Measurements from ENCODE around the gene FMNL3. TPM values are rescaled to one million over a fixed set of nuclear protein-coding genes. Genes with fewer than 3 reads are reported as not detected.

FMNL3 gene
- total and polyA plus RNA-seq, 5 donors from 2014 or later: 3.8 to 21.4 (median 6.0) TPM

GRCh38 chr12:49646871-49647654, 60.1 kb downstream of the FMNL3 start:
- peaks cover 42% of the 10 kb centered on the region for H3K36me3 ChIP-seq (ENCODE audit: control insufficient read depth, insufficient read depth, low read length)
- no peak overlapping the region for H3K4me3 ChIP-seq (ENCODE audit: low read depth, low read length)
- H3K27me3 ChIP-seq (ENCODE audit: control insufficient read depth, insufficient read depth, low read length): no peaks in the 10 kb centered on the region
- Mint-ChIP-seq H3K9me3 (no peaks in the 10 kb centered on the region), H3K36me3 (peaks cover 25% of the 10 kb centered on the region), H3K4me3 (no peak overlapping the region), H3K27me3 (no peaks in the 10 kb centered on the region), H3K4me1 (peaks cover 4 to 52% (median 20%) of the 10 kb centered on the region in 4 donors), H3K27ac (peak overlapping the region; percentile 56 to 88 (median 76))
- no peak for DNase-seq
- H3K27ac ChIP-seq (ENCODE audit: insufficient read depth, low read length, poor library complexity, severe bottlenecking): no peak overlapping the region
- no peak for ATAC-seq (ENCODE audit: low read depth in 2 of 2)
- no peaks in the 10 kb centered on the region for H3K9me3 ChIP-seq (ENCODE audit: control insufficient read depth in 2 of 2, low read length in 2 of 2)
- peaks cover 22% of the 10 kb centered on the region for H3K4me1 ChIP-seq (ENCODE audit: control insufficient read depth, insufficient read depth, low read length, poor library complexity, severe bottlenecking)

- no peaks in the 10 kb centered on the region for H3K27me3 Mint-ChIP-seq
- peaks cover 22% of the 10 kb centered on the region for H3K4me1 ChIP-seq (ENCODE audit: control insufficient read depth, insufficient read depth, low read length, poor library complexity, severe bottlenecking)
- ATAC-seq (ENCODE audit: low read depth in 2 of 2): no peak
- DNase-seq: no peak
- no peaks in the 10 kb centered on the region for H3K9me3 ChIP-seq (ENCODE audit: control insufficient read depth in 2 of 2, low read length in 2 of 2)
- no peak overlapping the region for H3K27ac ChIP-seq (ENCODE audit: insufficient read depth, low read length, poor library complexity, severe bottlenecking)
- H3K27me3 ChIP-seq (ENCODE audit: control insufficient read depth, insufficient read depth, low read length): no peaks in the 10 kb centered on the region
- no peaks in the 10 kb centered on the region for H3K9me3 Mint-ChIP-seq
- peaks cover 25% of the 10 kb centered on the region for H3K36me3 Mint-ChIP-seq
- no peak overlapping the region for H3K4me3 Mint-ChIP-seq
- H3K27ac Mint-ChIP-seq: peak overlapping the region in 1 of 3 donors; percentile 70
- no peak overlapping the region for H3K4me3 ChIP-seq (ENCODE audit: low read depth, low read length)
- peaks cover 4 to 52% (median 20%) of the 10 kb centered on the region in 4 donors for H3K4me1 Mint-ChIP-seq
- peaks cover 38% of the 10 kb centered on the region for H3K36me3 ChIP-seq (ENCODE audit: control insufficient read depth, insufficient read depth, low read length)
Measured at GRCh38 chr12:49646331-49646830, 60.8 kb downstream of the FMNL3 start.

GRCh38 chr12:49645146-49646039, 61.8 kb downstream of the FMNL3 start:
- H3K27ac ChIP-seq (ENCODE audit: insufficient read depth, low read length, poor library complexity, severe bottlenecking): no peak overlapping the region
- no peak overlapping the region for H3K4me3 Mint-ChIP-seq
- H3K4me1 Mint-ChIP-seq: peaks cover 4 to 52% (median 20%) of the 10 kb centered on the region in 4 donors
- no peaks in the 10 kb centered on the region for H3K27me3 ChIP-seq (ENCODE audit: control insufficient read depth, insufficient read depth, low read length)
- peaks cover 22% of the 10 kb centered on the region for H3K4me1 ChIP-seq (ENCODE audit: control insufficient read depth, insufficient read depth, low read length, poor library complexity, severe bottlenecking)
- no peak overlapping the region for H3K4me3 ChIP-seq (ENCODE audit: low read depth, low read length)
- peak overlapping the region; percentile 7 to 70 (median 43) for H3K27ac Mint-ChIP-seq
- peaks cover 28% of the 10 kb centered on the region for H3K36me3 ChIP-seq (ENCODE audit: control insufficient read depth, insufficient read depth, low read length)
- no peak for ATAC-seq (ENCODE audit: low read depth in 2 of 2)
- H3K9me3 Mint-ChIP-seq: no peaks in the 10 kb centered on the region
- peaks cover 18% of the 10 kb centered on the region for H3K36me3 Mint-ChIP-seq
- DNase-seq: no peak
- H3K27me3 Mint-ChIP-seq: no peaks in the 10 kb centered on the region
- H3K9me3 ChIP-seq (ENCODE audit: control insufficient read depth in 2 of 2, low read length in 2 of 2): no peaks in the 10 kb centered on the region

- peaks cover 14% of the 10 kb centered on the region for H3K36me3 Mint-ChIP-seq
- H3K36me3 ChIP-seq (ENCODE audit: control insufficient read depth, insufficient read depth, low read length): peaks cover 21% of the 10 kb centered on the region
- H3K4me3 Mint-ChIP-seq: peak overlapping the region in 1 of 4 donors; percentile 64
- peak overlapping the region; percentile 7 to 91 (median 58) for H3K27ac Mint-ChIP-seq
- DNase-seq (peak; percentile 71 to 83 (median 83)), ATAC-seq (ENCODE audit: low read depth in 2 of 2) (peak; percentile 89 to 91)
- H3K27me3 ChIP-seq (ENCODE audit: control insufficient read depth, insufficient read depth, low read length): no peaks in the 10 kb centered on the region
- peaks cover 22% of the 10 kb centered on the region for H3K4me1 ChIP-seq (ENCODE audit: control insufficient read depth, insufficient read depth, low read length, poor library complexity, severe bottlenecking)
- H3K27ac ChIP-seq (ENCODE audit: insufficient read depth, low read length, poor library complexity, severe bottlenecking): no peak overlapping the region
- H3K27me3 Mint-ChIP-seq: no peaks in the 10 kb centered on the region
- H3K9me3 ChIP-seq (ENCODE audit: control insufficient read depth in 2 of 2, low read length in 2 of 2): no peaks in the 10 kb centered on the region
- peaks cover 4 to 50% (median 20%) of the 10 kb centered on the region in 4 donors for H3K4me1 Mint-ChIP-seq
- H3K9me3 Mint-ChIP-seq: no peaks in the 10 kb centered on the region
- H3K4me3 ChIP-seq (ENCODE audit: low read depth, low read length): no peak overlapping the region
Measured at GRCh38 chr12:49644620-49644994, 62.6 kb downstream of the FMNL3 start.

GRCh38 chr12:49643961-49644619, 63.1 kb downstream of the FMNL3 start:
- Mint-ChIP-seq H3K4me1 (peaks cover 4 to 53% (median 23%) of the 10 kb centered on the region in 4 donors), H3K9me3 (no peaks in the 10 kb centered on the region), H3K4me3 (no peak overlapping the region), H3K27me3 (no peaks in the 10 kb centered on the region), H3K27ac (peak overlapping the region in 2 of 3 donors; percentile 7 to 91), H3K36me3 (peaks cover 11% of the 10 kb centered on the region)
- no peak overlapping the region for H3K4me3 ChIP-seq (ENCODE audit: low read depth, low read length)
- no peak overlapping the region for H3K27ac ChIP-seq (ENCODE audit: insufficient read depth, low read length, poor library complexity, severe bottlenecking)
- H3K27me3 ChIP-seq (ENCODE audit: control insufficient read depth, insufficient read depth, low read length): no peaks in the 10 kb centered on the region
- ATAC-seq (ENCODE audit: low read depth in 2 of 2) (peak in 1 of 2 donors; percentile 6), DNase-seq (no peak)
- peaks cover 22% of the 10 kb centered on the region for H3K4me1 ChIP-seq (ENCODE audit: control insufficient read depth, insufficient read depth, low read length, poor library complexity, severe bottlenecking)
- H3K36me3 ChIP-seq (ENCODE audit: control insufficient read depth, insufficient read depth, low read length): peaks cover 16% of the 10 kb centered on the region
- no peaks in the 10 kb centered on the region for H3K9me3 ChIP-seq (ENCODE audit: control insufficient read depth in 2 of 2, low read length in 2 of 2)

- Histone ChIP-seq H3K27ac (ENCODE audit: insufficient read depth, low read length, poor library complexity, severe bottlenecking) (no peak overlapping the region), H3K9me3 (ENCODE audit: control insufficient read depth in 2 of 2, low read length in 2 of 2) (no peaks in the 10 kb centered on the region), H3K4me3 (ENCODE audit: low read depth, low read length) (no peak overlapping the region), H3K27me3 (ENCODE audit: control insufficient read depth, insufficient read depth, low read length) (no peaks in the 10 kb centered on the region), H3K36me3 (ENCODE audit: control insufficient read depth, insufficient read depth, low read length) (peaks cover 10% of the 10 kb centered on the region), H3K4me1 (ENCODE audit: control insufficient read depth, insufficient read depth, low read length, poor library complexity, severe bottlenecking) (peaks cover 15% of the 10 kb centered on the region)
- Mint-ChIP-seq H3K4me1 (peaks cover 4 to 46% (median 19%) of the 10 kb centered on the region in 4 donors), H3K36me3 (peaks cover 11% of the 10 kb centered on the region), H3K27me3 (no peaks in the 10 kb centered on the region), H3K4me3 (no peak overlapping the region), H3K27ac (no peak overlapping the region), H3K9me3 (no peaks in the 10 kb centered on the region)
- ATAC-seq (ENCODE audit: low read depth in 2 of 2): no peak
- DNase-seq: no peak
Measured at GRCh38 chr12:49643135-49643534, 64.1 kb downstream of the FMNL3 start.

GRCh38 chr12:49642370-49642802, 64.8 kb downstream of the FMNL3 start:
- H3K4me1 ChIP-seq (ENCODE audit: control insufficient read depth, insufficient read depth, low read length, poor library complexity, severe bottlenecking): peaks cover 16% of the 10 kb centered on the region
- H3K27me3 ChIP-seq (ENCODE audit: control insufficient read depth, insufficient read depth, low read length): no peaks in the 10 kb centered on the region
- DNase-seq (no peak), ATAC-seq (ENCODE audit: low read depth in 2 of 2) (no peak)
- H3K9me3 ChIP-seq (ENCODE audit: control insufficient read depth in 2 of 2, low read length in 2 of 2): no peaks in the 10 kb centered on the region
- H3K27ac Mint-ChIP-seq: no peak overlapping the region
- no peaks in the 10 kb centered on the region for H3K9me3 Mint-ChIP-seq
- H3K27ac ChIP-seq (ENCODE audit: insufficient read depth, low read length, poor library complexity, severe bottlenecking): no peak overlapping the region
- peaks cover 5% of the 10 kb centered on the region for H3K36me3 ChIP-seq (ENCODE audit: control insufficient read depth, insufficient read depth, low read length)
- peaks cover 11% of the 10 kb centered on the region for H3K36me3 Mint-ChIP-seq
- no peaks in the 10 kb centered on the region for H3K27me3 Mint-ChIP-seq
- no peak overlapping the region for H3K4me3 ChIP-seq (ENCODE audit: low read depth, low read length)
- H3K4me3 Mint-ChIP-seq: no peak overlapping the region
- H3K4me1 Mint-ChIP-seq: peaks cover 4 to 43% (median 23%) of the 10 kb centered on the region in 4 donors

All from CD4-positive, CD25-positive, alpha-beta regulatory T cell (primary cell).